NCI-H1105 (cell line): ENCODE measurements around the gene KLHL42.
"Not testable (repeated sequence)": the region's sequence is repeated elsewhere in the genome, so short reads cannot be mapped to it uniquely, and the experiment has no call there.

Source experiments
- DNase-seq: peaks from one replicate; lab custom pipeline; 2025; lab: John Stamatoyannopoulos, UW

The KLHL42 gene

DNA sequence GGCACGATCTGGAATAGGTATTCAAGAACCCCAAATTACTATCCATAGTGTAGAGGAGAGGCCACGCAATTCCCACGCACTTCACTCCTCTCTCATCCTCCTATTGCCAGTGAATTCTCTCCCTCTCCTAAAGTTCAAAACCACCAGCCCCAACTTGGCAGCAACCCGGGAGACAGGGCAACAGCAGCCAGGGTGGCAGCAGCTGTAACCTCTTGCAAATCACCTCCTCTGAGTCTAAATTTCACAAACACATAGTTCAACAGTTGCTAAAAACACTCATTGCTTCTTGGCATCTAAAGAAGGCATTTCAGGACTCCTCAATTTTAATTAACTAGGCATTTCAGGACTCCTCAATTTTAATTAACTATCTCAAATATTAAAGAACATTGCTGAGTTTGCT lies 37.7 kb downstream of the KLHL42 start:
- no peak for DNase-seq

DNA sequence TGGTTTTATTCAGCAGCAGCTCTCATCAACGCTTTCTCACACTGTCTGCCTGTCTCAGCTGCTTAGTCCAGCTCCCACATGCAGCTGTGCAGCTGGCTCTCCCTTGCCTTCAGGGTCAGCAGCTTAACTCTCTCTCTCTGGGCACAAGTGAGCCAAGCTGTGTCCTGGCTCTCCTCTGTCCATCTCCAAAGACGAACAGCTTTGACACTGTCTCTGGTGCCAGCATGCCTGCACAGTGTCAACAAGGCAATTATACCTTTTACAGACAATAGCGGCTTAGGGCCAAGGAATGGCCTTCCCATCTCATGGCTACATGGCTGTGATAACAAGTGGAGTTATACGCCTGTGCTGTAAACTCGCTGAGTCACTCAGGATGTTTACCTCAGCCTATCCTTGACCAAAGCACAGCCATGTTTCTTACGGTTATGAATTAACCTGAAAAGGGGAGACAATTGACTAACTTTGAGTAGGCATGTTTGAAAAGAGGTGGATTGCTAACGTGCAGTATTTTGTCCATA lies 38.4 kb downstream of the KLHL42 start:
- DNase-seq = no peak

DNA sequence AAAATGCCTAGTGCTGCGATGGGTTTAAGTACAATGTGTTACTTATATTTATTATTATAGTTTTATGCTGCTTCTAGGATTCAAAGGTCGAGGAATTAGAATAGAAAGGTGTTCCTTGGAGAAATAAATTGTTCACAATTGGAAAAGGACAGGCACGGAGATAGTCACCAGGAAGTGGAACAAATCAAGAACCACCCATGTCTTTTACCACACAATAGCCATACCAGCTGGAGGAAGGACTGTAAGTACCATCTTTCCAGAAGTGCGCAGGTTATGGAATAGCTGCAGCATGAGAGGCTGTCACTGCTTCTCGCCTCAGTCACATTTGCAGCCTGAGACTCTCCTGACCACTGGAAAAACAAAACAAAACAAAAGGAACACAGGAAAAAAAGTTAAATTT lies 40.5 kb downstream of the KLHL42 start:
- DNase-seq = no peak

DNA sequence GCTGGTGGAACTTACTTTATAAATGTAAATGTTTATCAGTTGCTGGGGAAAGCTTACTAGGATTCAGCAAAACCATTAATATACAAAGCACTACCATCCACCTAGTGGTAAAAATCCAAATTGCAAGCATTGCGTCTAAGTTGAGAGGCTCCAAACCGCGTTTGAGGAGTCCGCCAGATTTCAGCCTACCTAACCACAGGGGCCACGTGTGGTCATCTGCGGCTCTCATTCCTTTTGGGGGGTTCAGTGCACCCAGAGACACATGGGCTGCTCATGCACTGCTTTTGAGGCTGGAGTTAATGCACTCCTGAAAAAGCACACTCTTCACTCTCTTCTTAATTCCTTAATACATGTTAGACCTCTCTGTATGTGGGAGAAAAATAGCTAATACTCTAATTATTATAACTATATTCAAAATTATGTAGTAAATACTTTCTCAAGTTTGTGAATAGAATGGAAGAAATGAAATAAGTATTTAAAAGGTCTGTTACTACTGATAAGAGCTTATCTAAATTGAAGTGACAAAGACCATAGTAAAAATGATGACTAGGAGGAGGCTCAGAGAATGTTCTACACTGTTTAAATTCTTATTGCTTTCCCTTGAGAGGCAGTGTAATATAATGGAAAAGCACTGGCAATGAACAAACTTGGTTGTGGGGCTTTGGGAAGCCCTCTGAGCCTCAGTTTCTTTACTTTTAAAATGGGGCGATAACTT lies 41.4 kb downstream of the KLHL42 start:
- DNase-seq = peak; percentile 49

DNA sequence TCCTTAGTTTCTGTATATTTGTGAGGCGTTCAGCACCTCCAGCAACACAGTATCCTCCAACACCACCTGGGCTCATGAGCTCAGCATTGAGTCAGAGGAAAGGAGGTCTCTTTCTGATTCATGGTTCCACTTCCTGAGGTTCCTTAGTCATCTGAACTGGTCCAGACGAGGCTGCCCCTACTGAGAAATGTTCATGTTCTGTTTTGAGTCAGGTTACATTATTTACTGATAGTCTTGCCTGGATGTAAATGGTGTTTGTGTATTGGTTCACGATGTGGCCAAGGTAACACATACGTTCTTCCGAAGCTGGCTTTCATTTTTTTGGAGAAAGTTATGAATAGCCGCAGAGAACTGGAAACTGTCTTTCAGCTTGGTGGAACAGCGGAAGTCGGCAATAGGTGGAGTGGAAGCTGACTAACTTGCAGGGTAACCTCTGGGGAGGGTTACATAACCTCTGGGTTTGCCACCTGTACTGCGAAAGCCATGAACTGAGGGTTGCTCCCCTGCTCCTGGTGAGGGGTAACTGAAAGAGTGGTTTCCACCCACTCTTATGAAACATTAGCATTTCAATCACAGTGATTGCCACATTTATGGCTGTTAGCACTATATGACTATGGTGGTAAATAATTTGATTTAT lies 42.2 kb downstream of the KLHL42 start:
- DNase-seq = no peak

DNA sequence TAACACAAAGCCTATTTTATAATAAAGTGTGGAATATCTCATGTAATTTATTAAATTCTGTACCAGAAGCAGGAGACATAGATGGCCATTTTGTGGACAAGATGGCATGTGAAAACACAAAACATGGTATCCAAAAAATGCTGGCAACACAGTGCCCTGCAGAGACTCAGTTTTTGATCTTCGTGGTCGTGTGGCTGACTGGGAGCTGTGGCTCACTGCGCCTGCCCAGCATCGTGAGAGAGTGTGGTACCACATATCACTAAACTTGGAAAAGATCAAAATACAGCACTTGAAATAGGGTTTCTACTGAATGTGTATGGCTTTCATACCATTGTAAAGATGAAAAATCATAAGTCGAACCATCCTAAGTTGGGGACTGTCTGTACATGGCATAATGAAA lies 43.0 kb downstream of the KLHL42 start:
- DNase-seq = no peak

DNA sequence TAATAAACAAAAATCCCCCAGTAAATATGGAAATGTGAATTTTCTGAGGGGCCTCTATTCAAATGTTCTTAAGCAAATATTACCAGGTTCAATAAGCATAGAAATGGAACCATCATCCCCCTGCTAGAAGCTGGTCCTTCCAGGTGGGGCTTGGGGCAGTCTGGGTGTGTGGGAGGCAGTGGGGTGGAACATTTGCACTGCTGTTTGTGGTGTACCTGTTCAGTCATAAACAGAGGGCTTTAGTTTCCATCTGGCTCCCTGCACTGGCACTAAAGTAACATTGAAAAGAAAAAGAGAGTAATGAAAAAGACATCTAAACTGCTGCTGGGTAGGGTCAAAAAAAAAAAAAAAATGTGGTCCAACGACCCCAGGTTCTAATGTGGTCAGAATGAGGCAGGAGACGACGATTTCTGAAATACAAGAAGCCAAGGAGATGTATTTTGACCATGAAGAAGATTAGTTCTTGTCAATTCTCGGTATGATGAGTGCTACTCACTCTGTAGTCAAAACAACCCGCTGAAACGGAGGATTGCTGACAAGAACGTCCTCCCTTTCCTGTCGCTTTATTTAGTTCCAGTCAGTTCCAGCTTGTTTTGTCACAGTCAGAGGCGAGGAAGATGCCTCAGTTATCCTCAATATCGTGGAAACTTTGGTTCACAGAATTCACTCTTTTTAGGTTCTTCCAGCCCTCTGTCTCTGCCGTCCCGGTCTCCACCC lies 44.3 kb downstream of the KLHL42 start:
- DNase-seq = no peak

DNA sequence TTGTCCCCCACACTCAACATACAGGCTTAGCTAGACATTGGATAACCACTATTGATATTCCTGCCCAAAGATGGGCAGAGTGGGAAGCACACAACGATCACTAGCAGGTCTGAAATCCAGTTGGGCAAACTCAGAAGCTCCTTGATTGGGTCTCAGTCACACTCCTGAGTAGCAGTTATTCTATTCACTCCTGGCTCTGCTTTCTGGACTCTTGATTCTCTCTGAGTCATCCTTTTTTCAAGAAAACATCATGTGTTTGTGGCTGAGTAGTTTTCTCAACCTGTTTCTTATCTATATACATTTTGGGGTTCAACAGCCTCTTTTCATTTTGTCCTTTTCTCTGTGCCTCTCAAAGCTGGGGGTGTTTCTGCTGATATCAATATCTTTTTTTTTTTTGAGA lies 46.0 kb downstream of the KLHL42 start:
- no peak for DNase-seq

DNA sequence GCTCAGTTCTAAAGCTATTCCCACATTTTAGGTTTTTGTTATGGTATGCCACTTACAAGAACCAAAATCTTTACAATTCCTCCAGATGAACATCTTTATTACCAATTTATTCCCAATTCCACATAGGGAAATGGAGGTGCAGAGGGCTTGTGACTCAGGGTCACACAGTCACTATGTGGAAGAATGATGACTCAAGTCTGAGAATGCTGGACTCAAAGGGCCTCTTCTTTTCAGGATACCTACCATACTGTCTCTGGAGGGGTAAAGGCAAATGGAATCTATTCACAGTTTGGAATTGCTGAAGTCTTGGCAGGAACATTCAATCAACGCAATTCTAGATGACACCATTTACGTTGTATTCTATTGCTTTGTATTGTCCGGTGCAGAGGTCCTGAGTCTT lies 48.2 kb downstream of the KLHL42 start:
- no peak for DNase-seq

DNA sequence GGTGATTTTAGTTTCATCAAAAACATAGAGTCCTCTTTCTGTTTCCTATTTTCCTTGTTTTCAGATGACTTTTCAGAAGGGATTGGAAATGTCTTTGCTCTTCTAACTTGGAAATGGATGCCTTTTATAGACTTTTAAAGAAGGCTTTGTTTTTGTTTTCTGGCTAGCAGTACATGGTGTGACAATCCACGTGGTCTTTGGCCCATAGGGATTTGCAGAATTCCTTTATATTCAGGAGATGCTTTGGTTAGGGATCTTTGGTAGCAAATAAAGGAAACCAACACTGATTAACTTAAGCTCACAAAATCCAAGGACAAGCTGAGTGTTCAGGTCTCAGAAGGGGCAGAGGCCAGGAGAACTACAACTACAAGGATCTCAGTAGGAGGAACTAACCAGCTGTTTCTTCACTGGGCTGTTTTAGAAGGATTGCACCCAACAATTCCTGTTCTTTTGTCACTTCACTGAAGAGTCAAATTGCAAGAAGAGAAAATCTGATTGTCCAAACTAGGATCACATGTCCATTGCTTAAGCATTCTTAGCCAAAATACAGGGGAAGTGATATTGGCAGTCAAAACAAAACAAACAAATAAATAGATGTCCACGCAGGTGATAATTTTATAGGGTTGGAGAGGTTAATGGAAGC lies 58.6 kb downstream of the KLHL42 start:
- no peak for DNase-seq

DNA sequence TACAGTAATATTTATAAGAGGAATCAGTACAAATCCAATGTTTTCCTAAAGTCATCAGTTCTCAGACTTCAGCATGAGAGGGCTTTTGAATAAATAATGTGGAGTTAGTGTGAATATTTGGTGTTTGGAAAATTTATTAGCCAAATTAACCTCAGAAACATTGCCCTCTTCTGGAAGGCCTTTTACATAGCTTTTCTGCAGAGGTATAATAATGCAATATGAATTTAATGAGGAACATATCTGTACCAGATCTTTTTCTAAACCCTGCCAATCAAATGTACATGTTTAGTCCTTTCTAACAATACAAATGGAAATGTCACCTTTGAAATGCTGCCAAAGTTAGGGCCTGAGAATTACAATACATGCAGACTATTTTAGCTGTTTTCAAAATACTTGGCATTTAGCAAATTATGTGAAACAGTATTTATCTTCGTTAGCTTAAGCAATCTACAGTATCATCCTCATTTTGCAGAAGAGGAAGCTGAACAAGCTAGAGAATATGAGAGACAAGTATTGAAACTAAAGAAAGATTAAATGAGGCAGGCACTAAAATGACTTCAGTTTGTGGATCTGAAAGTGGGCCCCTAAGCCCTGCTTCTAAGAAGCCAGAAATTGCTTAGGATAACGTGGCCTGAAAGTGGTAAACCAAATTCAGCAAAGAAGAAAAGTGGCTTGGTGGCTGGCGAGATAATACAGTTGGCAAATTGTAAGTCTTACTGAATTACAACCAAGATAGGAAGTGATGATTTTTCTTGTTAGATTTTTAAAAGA lies 60.4 kb downstream of the KLHL42 start:
- no peak for DNase-seq

DNA sequence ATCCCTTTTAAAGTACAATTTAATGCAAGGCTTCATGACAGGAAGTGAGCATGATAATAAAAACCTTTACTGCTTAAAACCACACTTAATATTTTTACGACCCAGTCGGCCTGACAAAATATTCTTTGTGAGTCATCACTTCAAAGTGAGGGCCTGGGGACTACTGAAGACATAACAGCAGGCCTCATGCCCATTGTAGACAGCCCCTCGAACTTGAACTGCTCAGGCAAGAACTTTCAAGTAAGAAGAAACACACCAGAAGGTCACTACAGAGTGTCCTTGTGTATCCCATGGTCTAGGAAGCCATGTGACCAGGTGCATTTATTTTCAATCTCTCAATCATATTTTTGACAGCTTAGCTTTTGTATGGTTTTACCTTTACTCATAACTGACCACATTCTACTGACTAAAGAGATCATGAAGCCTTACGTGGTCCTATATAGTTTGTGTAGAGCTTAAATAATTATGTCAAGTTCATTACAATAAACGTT lies 61.4 kb downstream of the KLHL42 start:
- no peak for DNase-seq

DNA sequence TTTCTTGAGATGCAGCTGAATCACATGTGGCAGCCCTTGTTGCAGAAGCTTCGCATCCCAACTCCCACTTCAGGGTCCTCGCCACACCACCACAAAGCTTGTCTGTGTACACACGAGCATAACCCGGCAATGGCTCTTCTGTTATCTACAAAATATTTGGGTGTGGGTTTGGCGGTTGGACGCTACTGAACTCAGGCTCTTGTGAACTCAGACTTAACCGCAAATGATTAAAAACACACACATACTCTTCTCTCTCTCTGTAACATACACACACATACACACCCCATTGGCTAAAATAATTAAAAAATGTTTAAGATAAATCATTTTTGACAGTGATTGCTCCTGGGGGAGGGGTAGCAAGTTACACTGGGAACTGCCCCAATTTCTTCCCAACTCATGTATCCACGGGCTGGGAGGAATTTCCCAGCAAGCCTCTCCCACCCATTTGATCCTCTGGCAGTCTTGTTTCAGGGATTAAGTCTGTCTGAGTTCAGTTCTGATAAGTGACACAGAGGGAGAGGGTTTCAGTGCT lies 63.7 kb downstream of the KLHL42 start:
- DNase-seq = no peak

DNA sequence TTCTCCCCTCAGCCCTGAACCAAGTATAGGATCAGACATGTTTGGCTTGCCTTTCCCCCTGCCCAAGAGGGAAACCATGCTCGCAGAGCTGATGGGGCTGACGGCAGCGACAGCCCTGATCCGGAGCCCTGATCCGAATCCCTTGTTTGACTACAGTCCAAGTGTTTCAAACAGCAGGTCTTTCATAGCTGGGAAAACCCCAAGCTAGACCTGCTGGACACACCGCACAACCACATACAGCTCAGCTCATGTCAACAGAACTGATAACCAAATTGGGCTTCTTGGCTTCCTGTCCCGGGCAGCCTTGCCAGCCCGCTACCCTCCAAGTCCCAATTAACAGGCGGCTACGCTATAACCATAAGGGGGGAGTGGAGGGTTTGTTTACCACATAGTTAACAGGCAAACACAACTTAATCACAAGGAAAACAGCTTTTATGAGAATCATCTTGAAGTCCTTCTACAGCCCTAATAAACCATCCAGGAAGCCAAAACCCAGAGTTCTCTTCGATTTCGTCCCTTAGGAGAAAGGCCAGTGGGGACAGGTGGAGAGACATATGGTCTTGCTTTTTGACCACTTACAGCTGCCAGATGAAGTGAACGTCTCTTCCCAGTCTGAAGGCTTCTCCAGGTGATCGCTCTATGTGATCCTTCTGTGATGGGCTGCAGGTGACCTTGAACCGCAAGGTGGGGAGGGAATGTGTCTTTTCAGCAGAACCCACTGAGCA lies 64.5 kb downstream of the KLHL42 start:
- no peak for DNase-seq

DNA sequence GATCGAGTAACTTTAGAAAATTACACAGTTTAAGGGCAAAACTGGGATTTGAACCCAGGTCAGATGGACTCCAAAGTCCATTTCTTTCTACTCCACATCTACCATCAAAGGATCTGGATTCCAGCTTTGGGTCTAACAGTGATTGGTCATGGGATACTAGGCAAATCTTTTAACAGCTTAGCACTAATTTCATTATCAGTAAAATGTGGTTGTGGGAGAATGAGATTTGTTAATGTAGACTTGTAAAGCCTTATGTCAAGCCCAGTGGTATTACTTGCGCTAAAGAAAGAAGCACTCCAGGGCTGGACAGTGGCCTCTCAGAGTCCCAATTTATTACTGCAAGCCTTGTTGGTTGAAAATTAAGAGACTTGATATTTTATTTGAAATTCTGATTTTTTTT lies 65.2 kb downstream of the KLHL42 start:
- no peak for DNase-seq

DNA sequence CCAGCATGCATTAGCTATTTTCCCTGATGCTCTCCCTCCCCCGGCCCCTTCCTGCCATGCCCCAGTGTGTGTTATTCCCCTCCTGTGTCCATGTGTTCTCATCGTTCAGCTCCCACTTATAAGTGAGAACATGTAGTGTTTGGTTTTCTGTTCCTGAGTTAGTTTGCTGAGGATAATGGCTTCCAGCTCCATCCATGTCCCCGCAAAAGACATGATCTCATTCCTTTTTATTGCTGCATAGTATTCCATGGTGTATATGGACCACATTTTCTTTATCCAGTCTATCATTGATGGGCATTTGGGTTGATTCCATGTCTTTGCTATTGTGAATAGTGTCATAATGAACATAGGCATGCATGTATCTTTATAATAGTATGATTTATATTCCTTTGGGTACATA lies 65.7 kb downstream of the KLHL42 start:
- DNase-seq = not testable (repeated sequence)

DNA sequence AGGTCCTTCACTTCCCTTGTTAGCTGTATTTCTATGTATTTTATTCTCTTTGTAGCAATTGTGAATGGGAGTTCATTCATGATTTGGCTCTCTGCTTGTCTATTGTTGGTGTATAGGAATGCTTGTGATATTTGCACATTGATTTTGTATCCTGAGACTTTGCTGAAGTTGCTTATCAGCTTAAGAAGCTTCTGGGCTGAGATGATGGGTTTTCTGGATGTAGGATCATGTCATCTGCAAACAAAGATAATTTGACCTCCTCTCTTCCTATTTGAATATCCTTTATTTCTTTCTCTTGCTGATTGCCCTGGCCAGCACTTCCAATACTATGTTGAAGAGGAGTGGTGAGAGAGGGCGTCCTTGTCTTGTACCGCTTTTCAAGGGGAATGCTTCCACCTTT lies 67.3 kb downstream of the KLHL42 start:
- DNase-seq = not testable (repeated sequence)

DNA sequence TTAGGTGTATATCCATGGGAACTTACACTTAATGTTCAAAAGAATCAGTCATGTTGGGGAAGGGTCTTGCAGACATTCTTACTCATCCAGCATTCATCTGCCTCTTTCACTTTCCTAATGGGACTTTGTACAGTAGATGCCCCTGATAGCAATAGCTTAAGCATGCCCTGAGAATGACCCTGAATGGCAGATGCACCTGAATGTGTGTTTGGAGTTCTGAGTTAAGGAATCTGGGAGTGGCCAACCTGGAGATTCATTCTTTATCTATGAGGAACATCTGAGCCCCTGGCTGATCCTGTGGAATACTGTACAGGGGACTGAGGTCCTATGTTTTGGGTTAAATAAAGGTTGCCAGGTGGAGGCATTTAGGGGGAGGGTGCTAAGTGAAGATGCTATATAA lies 71.3 kb downstream of the KLHL42 start:
- no peak for DNase-seq

DNA sequence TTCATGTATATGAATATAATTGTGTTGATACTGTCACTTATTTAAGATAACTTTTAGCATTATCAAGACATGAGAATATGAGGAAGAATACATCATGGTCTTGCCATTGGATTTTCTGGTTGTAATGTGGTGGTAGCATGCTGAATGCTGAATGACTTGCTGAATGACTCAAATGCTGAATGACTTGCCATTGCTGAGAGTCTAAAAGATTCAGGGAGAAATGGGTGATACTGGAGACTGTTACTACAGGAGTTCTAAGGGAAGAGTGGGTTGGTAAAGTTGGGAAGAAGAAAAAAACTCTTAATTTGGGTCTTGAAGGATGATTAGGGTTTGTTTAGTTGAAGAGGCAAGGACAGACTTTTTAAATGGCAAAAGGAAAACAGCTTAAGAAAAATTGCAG lies 72.1 kb downstream of the KLHL42 start:
- no peak for DNase-seq
